Peyer's patch (tissue), 4 donors: ENCODE results near the gene UGT1A9. TPM values are rescaled to one million over a fixed set of nuclear protein-coding genes. Genes with fewer than 3 reads are reported as not detected.

Experiments used
- DNase-seq, 3 donors: peaks; one replicate each; pipeline ENCODE4 v3.0.0-alpha.2; 2017 to 2019
- H3K27ac ChIP-seq, 4 donors: fragments of 200-600 bp; sonication (generic); one replicate each; pipeline ENCODE4 v1.5.1; 2016 to 2019
- H3K27me3 ChIP-seq, 2 donors: fragments of 200-600 bp; sonication (generic); one replicate each; pipeline ENCODE4 v1.5.1; 2019
- H3K36me3 ChIP-seq, 3 donors: fragments of 200-600 bp; sonication (generic); one replicate each; pipeline ENCODE4 v1.5.1; 2016 to 2019
- H3K4me1 ChIP-seq, 4 donors: fragments of 200-600 bp; sonication (generic); one replicate each; pipeline ENCODE4 v1.5.1; 2016 to 2019
- H3K4me3 ChIP-seq, 4 donors: fragments of 200-600 bp; sonication (generic); 1 replicate in 3 of 4; 2 replicates in 1 of 4; pipeline ENCODE4 v1.5.1; 2016 to 2019; ENCODE audit warnings: mild to moderate bottlenecking in 1 of 4
- H3K9me3 ChIP-seq, 4 donors: fragments of 200-600 bp; sonication (generic); one replicate each; pipeline ENCODE4 v1.5.1; 2016 to 2019; ENCODE audit warnings: mild to moderate bottlenecking in 1 of 4
- POLR2A ChIP-seq, 2 donors: fragments of 450-650 bp; IDR thresholded peaks; one replicate each; pipeline ENCODE4 v1.5.1; 2017; ENCODE audit warnings: antibody characterized with exemption in 2 of 2, mild to moderate bottlenecking in 2 of 2, moderate library complexity in 2 of 2
- total RNA-seq, 4 donors: library from RNA; depleted of rRNA; stranded (reverse); fragments of >200 nt; gene quantifications; one replicate each; pipeline ENCODE4 v1.1.0, GENCODE V29; 2016
- TF ChIP-seq, protein P1 (sequence below), 6 experiments: fragments of 450-650 bp in 4 of 6; fragments of 200-600 bp in 2 of 6; sonication (generic) in 1 of 6; IDR thresholded peaks; one replicate each; pipeline ENCODE4 v1.5.1; 2017 to 2019; ENCODE audit warnings: antibody characterized with exemption in 6 of 6, mild to moderate bottlenecking in 3 of 6, moderate library complexity in 1 of 6

The UGT1A9 gene
- total RNA-seq, 4 donors from 2014 or later: 4.1 to 17.3 (median 14.1) TPM

DNA sequence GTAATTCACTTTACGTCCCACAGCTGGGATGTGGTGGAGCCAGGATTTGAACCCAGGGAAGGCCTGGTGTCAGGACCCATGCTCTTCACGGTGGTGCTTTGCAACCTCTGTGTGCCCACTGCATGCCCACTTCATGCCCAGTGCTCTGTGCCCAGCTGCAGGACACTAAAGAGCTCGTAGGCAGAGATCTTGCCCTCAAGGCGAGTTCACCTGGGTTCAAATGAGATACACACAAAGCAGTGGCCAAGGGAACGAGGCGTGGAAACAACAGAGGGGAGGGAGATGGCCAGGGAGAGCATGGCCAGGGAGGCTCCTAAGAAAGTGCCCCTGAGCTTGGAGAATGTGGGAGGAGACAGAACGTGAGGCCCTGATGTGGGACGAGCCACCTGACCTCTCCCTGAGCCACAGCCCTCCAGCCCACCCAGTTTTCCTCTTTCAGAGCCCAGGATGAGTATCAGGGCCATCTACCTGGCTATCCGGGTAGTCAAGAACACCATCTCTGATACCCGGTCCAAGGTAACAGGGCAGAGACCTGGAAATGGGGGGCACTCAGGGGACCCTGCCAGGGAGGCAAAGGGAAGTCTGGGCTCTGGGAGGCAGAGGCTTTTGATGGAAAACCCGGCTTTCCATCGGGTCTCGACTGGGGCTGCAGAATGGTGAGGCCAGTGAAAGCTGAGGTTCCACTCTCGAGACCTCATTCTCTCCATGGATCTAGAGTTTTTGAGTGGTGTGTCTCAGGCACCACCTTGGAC is 126.8 kb downstream of the UGT1A9 start:
- Histone ChIP-seq H3K4me1 (no peaks in the 10 kb centered on the region), H3K27me3 (no peaks in the 10 kb centered on the region), H3K9me3 (no peaks in the 10 kb centered on the region), H3K36me3 (no peaks in the 10 kb centered on the region), H3K27ac (no peak overlapping the region), H3K4me3 (no peak overlapping the region)
- peak in 1 of 3 donors; percentile 26 for DNase-seq
- TF ChIP-seq POLR2A (IDR thresholded peaks at IDR 0.05): no peak
- TF ChIP-seq, protein P1, sequence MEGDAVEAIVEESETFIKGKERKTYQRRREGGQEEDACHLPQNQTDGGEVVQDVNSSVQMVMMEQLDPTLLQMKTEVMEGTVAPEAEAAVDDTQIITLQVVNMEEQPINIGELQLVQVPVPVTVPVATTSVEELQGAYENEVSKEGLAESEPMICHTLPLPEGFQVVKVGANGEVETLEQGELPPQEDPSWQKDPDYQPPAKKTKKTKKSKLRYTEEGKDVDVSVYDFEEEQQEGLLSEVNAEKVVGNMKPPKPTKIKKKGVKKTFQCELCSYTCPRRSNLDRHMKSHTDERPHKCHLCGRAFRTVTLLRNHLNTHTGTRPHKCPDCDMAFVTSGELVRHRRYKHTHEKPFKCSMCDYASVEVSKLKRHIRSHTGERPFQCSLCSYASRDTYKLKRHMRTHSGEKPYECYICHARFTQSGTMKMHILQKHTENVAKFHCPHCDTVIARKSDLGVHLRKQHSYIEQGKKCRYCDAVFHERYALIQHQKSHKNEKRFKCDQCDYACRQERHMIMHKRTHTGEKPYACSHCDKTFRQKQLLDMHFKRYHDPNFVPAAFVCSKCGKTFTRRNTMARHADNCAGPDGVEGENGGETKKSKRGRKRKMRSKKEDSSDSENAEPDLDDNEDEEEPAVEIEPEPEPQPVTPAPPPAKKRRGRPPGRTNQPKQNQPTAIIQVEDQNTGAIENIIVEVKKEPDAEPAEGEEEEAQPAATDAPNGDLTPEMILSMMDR (IDR thresholded peaks at IDR 0.05): no peak

DNA sequence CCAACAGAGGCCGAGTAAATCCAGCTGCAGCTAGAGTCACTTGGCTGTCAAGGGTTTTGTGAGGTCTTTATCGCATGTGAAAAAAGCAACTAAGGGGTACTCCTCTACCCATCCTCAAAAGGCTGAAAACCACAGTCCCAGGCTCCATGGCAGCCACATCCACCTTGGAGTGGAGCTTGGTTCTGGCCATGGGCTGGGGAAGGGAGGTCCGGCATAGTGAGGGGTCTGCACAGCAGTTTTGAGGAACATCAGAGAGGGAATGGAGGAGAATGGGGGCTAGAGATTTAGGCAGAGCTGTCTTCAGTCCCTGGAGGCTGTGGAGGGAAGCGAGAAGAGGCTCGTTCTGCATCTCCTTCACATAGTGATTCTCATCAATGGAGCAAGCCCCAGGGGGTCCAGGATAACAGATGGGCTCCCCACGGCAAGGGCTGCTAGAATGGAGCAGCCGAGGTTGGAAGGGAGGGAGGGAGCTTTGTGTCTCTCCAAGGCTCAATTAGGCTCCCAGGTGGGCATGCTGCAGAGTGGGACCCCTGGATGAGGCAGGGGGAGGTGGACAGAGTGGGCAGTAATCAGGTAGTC is 127.5 kb downstream of the UGT1A9 start:
- TF ChIP-seq POLR2A (IDR thresholded peaks at IDR 0.05): no peak
- TF ChIP-seq, protein P1 (IDR thresholded peaks at IDR 0.05): no peak
- peak in 1 of 3 donors; percentile 20 for DNase-seq

DNA sequence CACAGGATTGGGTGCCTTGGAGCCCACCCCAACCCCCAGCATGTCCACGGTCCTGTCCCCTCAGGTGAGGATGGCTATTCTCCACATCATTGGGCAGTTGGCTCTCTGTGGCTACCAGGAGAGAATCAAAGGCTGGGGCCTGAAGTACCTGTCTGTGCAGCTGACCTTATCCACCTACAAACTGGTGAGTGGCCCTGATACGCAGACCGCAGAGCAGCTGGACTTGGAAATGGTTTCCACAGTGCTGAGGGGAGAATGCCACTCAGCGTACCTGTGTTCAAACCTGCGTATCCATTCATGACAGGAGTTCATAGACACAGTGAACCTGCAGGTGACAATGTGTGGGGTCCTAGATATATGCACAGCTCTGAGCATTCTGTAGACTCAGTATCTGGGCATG is 128.0 kb downstream of the UGT1A9 start:
- Histone ChIP-seq H3K4me1 (no peaks in the 10 kb centered on the region), H3K9me3 (no peaks in the 10 kb centered on the region), H3K27me3 (no peaks in the 10 kb centered on the region), H3K4me3 (no peak overlapping the region), H3K36me3 (no peaks in the 10 kb centered on the region), H3K27ac (no peak overlapping the region)
- DNase-seq: no peak
- TF ChIP-seq, protein P1 (IDR thresholded peaks at IDR 0.05): no peak
- TF ChIP-seq POLR2A (IDR thresholded peaks at IDR 0.05): no peak

More for the DNA sequence above, 127.5 kb downstream of the UGT1A9 start:
- no peaks in the 10 kb centered on the region for H3K9me3 ChIP-seq
- H3K4me1 ChIP-seq: no peaks in the 10 kb centered on the region
- no peak overlapping the region for H3K4me3 ChIP-seq
- H3K27ac ChIP-seq: no peak overlapping the region
- H3K27me3 ChIP-seq: no peaks in the 10 kb centered on the region
- H3K36me3 ChIP-seq: no peaks in the 10 kb centered on the region

DNA sequence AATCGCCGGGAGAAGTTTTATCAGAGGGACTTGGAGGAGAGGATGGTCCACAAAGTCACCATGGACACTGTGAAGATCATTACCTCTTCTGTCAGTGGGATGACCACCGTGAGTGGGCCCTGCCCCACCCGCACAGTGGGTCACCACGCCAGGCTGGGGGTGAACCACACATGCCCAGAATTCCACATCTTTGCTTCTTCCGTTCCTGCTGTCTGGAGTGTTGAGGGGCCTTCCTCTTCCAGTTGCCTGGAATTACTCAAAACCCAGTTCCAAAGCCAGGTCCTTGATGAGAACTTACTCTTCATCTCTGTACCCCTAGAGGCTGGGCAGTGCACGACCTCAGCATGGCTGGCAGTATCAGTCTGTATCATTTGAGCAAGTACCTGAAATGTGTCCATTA is 128.5 kb downstream of the UGT1A9 start:
- DNase-seq: no peak
- no peak overlapping the region for H3K4me3 ChIP-seq
- TF ChIP-seq POLR2A (IDR thresholded peaks at IDR 0.05): no peak
- TF ChIP-seq, protein P1 (IDR thresholded peaks at IDR 0.05): no peak
- H3K27me3 ChIP-seq: no peaks in the 10 kb centered on the region
- no peak overlapping the region for H3K27ac ChIP-seq
- H3K4me1 ChIP-seq: no peaks in the 10 kb centered on the region
- no peaks in the 10 kb centered on the region for H3K9me3 ChIP-seq
- no peaks in the 10 kb centered on the region for H3K36me3 ChIP-seq

DNA sequence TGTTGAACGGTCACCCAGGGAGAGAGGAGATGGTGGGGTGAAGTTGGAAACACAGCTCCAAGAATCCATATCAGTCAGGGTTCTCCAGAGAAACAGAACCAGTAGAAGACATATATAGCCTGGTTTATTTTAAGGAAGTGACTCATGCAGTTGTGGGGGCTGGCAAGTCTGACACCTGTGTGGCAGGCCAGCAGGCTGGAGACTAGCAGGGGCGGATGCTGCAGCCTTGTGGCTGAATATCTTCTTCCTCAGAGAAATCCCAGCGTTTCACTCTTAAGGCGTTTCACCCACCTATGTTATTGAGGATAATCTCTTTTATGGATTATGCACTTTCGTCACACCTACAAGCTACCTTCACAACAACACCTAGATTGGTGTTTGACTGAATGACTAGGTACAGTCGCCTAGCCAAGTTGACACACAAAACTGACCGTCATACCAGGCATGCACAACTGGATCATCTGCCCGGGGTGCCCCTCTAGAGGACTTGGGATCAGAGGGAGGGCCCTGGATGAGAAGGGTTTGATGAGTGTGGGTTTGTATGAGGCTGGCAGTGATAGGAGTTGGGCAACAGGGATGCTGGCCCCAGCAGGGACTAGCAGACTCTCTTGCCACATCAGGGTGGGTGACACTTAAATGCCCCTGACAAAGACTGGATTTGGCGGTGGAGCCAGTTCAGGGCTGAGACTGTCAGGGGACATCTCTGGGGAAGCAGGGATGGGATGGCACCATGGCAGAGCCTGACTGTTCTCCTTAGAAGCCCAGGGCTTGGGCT is 129.8 kb downstream of the UGT1A9 start:
- Histone ChIP-seq H3K27me3 (no peaks in the 10 kb centered on the region), H3K4me3 (no peak overlapping the region), H3K27ac (no peak overlapping the region), H3K4me1 (no peaks in the 10 kb centered on the region), H3K9me3 (no peaks in the 10 kb centered on the region), H3K36me3 (no peaks in the 10 kb centered on the region)
- DNase-seq: peak in 1 of 3 donors; percentile 21
- TF ChIP-seq, protein P1 (IDR thresholded peaks at IDR 0.05): no peak
- TF ChIP-seq POLR2A (IDR thresholded peaks at IDR 0.05): no peak
